Subcutaneous adipose tissue (tissue), 4 donors: ENCODE measurements around the gene FIP1L1. TPM values are rescaled to one million over a fixed set of nuclear protein-coding genes. Genes with fewer than 3 reads are reported as not detected.

Experiments used
- total RNA-seq, 4 donors: library from RNA; depleted of rRNA; stranded (reverse); fragments of >200 nt; gene quantifications; one replicate each; pipeline ENCODE4 v1.1.0, GENCODE V29; 2016
- TF ChIP-seq, protein P1 (sequence below): fragments of 450-650 bp; IDR thresholded peaks from one replicate; pipeline ENCODE4 v1.5.1; 2016; ENCODE audit warnings: low read depth, mild to moderate bottlenecking, control low read depth, antibody characterized with exemption, moderate library complexity

The FIP1L1 gene
- total RNA-seq, 4 donors from 2014 or later, result 35.8 to 46.0 (median 37.2) TPM

DNA sequence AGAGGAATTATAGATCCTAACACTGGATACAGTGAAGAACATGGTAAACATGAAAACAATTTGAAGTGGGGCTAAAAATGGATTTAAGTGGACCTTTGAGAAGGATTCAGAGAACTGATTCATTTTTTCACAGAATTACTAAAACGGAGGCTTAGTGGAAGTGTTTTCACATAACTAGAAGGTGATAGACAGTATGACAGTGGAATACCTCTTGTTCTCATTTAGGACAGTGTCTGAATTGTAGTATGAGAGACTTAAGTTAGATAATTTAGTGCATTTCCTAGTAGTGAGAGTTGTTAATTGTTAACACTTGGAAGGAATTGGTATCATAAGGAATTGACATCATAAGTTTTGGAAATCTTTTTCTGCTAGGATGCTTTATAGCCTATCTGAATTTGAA is 64.1 kb downstream of the FIP1L1 start:
- TF ChIP-seq, protein P1, sequence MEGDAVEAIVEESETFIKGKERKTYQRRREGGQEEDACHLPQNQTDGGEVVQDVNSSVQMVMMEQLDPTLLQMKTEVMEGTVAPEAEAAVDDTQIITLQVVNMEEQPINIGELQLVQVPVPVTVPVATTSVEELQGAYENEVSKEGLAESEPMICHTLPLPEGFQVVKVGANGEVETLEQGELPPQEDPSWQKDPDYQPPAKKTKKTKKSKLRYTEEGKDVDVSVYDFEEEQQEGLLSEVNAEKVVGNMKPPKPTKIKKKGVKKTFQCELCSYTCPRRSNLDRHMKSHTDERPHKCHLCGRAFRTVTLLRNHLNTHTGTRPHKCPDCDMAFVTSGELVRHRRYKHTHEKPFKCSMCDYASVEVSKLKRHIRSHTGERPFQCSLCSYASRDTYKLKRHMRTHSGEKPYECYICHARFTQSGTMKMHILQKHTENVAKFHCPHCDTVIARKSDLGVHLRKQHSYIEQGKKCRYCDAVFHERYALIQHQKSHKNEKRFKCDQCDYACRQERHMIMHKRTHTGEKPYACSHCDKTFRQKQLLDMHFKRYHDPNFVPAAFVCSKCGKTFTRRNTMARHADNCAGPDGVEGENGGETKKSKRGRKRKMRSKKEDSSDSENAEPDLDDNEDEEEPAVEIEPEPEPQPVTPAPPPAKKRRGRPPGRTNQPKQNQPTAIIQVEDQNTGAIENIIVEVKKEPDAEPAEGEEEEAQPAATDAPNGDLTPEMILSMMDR, result no peak

DNA sequence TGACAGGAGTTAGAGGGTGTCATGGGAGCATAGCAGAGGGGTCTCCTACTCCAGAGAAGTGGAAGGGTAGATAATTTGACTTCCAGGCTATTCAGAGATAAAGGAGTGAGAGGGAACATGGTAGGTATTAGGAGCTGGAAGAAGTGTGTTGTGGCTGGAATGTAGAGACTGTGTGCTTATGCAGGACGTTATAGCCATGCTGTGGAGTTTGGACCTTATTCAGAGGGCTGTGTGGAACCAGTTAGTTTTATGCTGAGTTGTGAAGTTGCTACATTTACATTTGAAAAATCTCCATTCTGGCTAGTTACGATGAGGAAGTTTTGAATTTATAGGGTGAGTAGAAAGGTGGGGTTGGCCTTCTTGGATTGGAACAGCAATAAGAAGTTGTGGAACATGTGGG is 67.5 kb downstream of the FIP1L1 start:
- TF ChIP-seq, protein P1, result no peak

DNA sequence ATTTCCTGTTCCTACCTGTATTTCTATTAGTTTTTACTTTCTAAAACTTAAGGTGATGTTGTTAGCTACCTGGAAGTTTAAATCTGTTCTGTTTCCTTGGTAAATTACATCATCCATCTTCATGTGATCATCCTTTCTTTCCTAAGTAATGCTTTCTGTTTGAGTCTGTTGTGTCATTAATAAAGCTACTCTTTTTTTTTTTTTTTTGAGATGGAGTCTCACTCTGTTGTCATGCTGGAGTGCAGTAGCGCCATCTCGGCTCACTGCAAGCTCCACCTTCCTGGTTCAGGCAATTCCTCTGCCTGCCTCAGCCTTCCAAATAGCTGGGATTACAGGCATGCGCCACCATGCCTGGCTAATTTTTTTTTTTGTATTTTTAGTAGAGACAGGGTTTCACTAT is 73.3 kb downstream of the FIP1L1 start:
- TF ChIP-seq, protein P1, result no peak

GRCh38 chr4:53453385-53453784 is 75.9 kb downstream of the FIP1L1 start:
- TF ChIP-seq, protein P1, result no peak

GRCh38 chr4:53455766-53456165 is 78.3 kb downstream of the FIP1L1 start:
- TF ChIP-seq, protein P1, result no peak

DNA sequence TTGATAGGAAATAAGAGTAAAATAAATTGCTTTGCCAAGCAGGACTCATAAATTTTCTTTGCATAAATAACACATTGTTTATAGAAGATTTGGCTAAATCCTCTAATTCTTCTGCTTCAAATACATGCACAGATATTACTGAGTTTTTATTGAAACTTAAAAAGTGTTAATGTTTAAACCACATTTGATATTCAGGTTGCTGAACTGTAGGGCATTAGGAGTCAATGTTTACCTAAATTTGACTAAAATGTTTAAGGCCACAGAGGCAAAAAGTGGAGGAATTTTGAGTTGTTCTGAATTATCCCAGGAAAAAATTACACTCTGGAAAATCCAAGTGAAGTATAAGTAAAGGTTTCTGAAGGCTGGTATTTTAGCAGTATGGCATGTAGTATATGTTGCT is 78.7 kb downstream of the FIP1L1 start:
- TF ChIP-seq, protein P1, result no peak

DNA sequence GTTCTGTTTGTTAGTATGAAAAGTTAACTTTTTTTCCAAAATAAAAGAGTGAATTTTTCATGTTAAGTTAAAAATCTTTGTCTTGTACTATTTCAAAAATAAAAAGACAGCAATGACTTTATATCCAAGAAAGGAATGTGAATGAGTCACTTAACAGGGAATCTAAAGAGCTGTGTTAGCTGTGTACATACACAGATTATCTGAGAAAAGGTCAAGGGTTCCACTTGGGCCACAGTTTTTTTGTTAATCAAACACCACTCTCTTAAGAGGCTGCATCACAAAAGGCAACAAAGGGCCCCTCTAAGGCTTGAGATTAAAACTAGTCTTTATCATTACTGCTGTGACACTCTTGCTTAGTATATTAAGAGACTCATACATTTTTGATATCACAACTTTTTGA is 82.1 kb downstream of the FIP1L1 start:
- TF ChIP-seq, protein P1, result no peak

DNA sequence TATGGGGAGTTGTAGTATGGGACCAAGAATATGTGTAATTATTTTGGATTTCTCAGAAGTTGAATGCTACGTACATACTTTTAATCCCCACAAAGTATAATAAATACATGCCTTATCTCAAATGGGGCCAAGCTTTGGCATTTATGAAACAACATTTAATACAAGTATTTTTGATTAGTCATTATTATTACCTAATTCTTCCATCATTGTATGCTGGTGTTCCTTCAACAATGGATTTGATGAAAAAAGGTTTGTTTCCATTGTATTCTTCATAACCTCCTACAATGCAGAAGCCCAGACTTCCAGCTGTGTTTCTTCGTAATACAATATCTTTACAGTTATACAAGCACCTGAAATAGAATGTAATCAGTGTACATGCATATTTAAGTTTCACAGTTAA is 83.8 kb downstream of the FIP1L1 start:
- TF ChIP-seq, protein P1, result no peak
